H1 (cell line): ENCODE results near the gene ACAA1. TPM values are rescaled to one million over a fixed set of nuclear protein-coding genes. Genes with fewer than 3 reads are reported as not detected.

ENCODE experiments used
- CTCF ChIA-PET: fragments of 300-600 bp; sonication (Branson Sonifier 250); formaldehyde crosslinking; loops from one replicate; lab custom pipeline; 2021; ENCODE audit not compliant: partially characterized antibody; lab: Charles Lee
- POLR2A ChIA-PET: fragments of 300-600 bp; sonication (Branson Sonifier 250); formaldehyde crosslinking; loops from one replicate; lab custom pipeline; 2021; ENCODE audit warnings: inconsistent platforms; ENCODE audit not compliant: partially characterized antibody; lab: Charles Lee
- DNase-seq, 2 experiments: peaks; one replicate each; pipeline versions ENCODE4 v3.0.0 to v3.0.0-alpha.2; 2010 to 2022; ENCODE audit warnings: low spot score in 2 of 2, low read depth in 1 of 2, mixed read lengths in 1 of 2
- FAIRE-seq: peaks from 2 replicates; lab custom pipeline; 2011; peaks lifted over from hg19 to GRCh38; lab: Jason Lieb, UNC
- H2AFZ ChIP-seq: 2 replicates; pipeline ENCODE4 v1.8.1; 2012; ENCODE audit warnings: low read length, inconsistent platforms
- H2AK5ac ChIP-seq: 2 replicates; pipeline ENCODE4 v1.6.1; 2013; ENCODE audit warnings: low read depth, low read length
- H2BK120ac ChIP-seq: replicated peaks from 2 replicates; pipeline ENCODE3; 2013; ENCODE audit warnings: low read depth, low read length, inconsistent platforms
- H2BK12ac ChIP-seq: 2 replicates; pipeline ENCODE4 v1.6.1; 2013; ENCODE audit warnings: low read depth, low read length
- H2BK15ac ChIP-seq: 2 replicates; pipeline ENCODE4 v1.6.1; 2013; ENCODE audit warnings: low read length
- H2BK20ac ChIP-seq: 2 replicates; pipeline ENCODE4 v1.6.1; 2013; ENCODE audit warnings: low read length
- H2BK5ac ChIP-seq: 2 replicates; pipeline ENCODE4 v1.6.1; 2013; ENCODE audit warnings: low read depth, low read length
- H3K14ac ChIP-seq: 2 replicates; pipeline ENCODE4 v1.6.1; 2013; ENCODE audit warnings: inconsistent platforms; ENCODE audit not compliant: insufficient read length
- H3K18ac ChIP-seq: 2 replicates; pipeline ENCODE4 v1.6.1; 2013; ENCODE audit warnings: low read length; ENCODE audit errors: extremely low read depth
- H3K23ac ChIP-seq: 2 replicates; pipeline ENCODE4 v1.6.1; 2013; ENCODE audit warnings: inconsistent platforms; ENCODE audit not compliant: insufficient read length
- H3K23me2 ChIP-seq: 2 replicates; pipeline ENCODE4 v1.6.1; 2013; ENCODE audit warnings: low read depth, low read length
- H3K27ac ChIP-seq: 2 replicates; pipeline ENCODE4 v1.6.1; 2011; ENCODE audit warnings: low read depth, low read length, inconsistent platforms
- H3K27me3 ChIP-seq, 4 experiments: replicated peaks in 1 of 4; 1 replicate in 1 of 4; 2 replicates in 3 of 4; pipeline versions ENCODE4 v1.6.1 to v1.8.1; 2011 to 2013; ENCODE audit warnings: low read length in 3 of 4, mild to moderate bottlenecking in 3 of 4, inconsistent platforms in 2 of 4, mixed read lengths in 2 of 4, moderate library complexity in 1 of 4; ENCODE audit not compliant: control insufficient read depth in 3 of 4, insufficient read depth in 3 of 4; ENCODE audit errors: extremely low read depth in 1 of 4
- H3K36me3 ChIP-seq, 4 experiments: 2 replicates each; pipeline versions ENCODE4 v1.6.1 to v1.8.1; 2011 to 2013; ENCODE audit warnings: mild to moderate bottlenecking in 4 of 4, low read length in 3 of 4, moderate library complexity in 2 of 4, control low read depth in 1 of 4, inconsistent platforms in 1 of 4; ENCODE audit not compliant: insufficient read depth in 4 of 4, control insufficient read depth in 2 of 4
- H3K4ac ChIP-seq: replicated peaks from 2 replicates; pipeline ENCODE3; 2013; ENCODE audit warnings: low read length, low read depth, mixed read lengths, inconsistent platforms; ENCODE audit not compliant: insufficient read length
- H3K4me1 ChIP-seq, 4 experiments: replicated peaks in 1 of 4; 1 replicate in 1 of 4; 2 replicates in 3 of 4; pipeline versions ENCODE4 v1.6.1 to v1.8.1; 2011 to 2013; ENCODE audit warnings: low read length in 3 of 4, inconsistent platforms in 2 of 4, mixed read lengths in 1 of 4; ENCODE audit not compliant: insufficient read depth in 4 of 4, control insufficient read depth in 3 of 4
- H3K4me2 ChIP-seq, 2 experiments: 2 replicates each; pipeline versions ENCODE4 v1.6.1 to v1.8.1; 2011 to 2013; ENCODE audit warnings: low read depth in 2 of 2, low read length in 2 of 2, control low read depth in 1 of 2, inconsistent platforms in 1 of 2, mild to moderate bottlenecking in 1 of 2; ENCODE audit not compliant: insufficient read depth in 1 of 2
- H3K4me3 ChIP-seq, 4 experiments: fragments of 200-600, 300-600 bp in 1 of 4; sonication (generic), shearing (Covaris generic), sonication (Bioruptor Twin) in 1 of 4; 2 replicates each; pipeline versions ENCODE4 v1.5.1 to v1.8.1; 2011 to 2016; ENCODE audit warnings: low read length in 4 of 4, low read depth in 3 of 4, control low read depth in 2 of 4, inconsistent platforms in 2 of 4, mild to moderate bottlenecking in 2 of 4, mixed read lengths in 1 of 4, moderate library complexity in 1 of 4; ENCODE audit not compliant: insufficient read depth in 2 of 4; ENCODE audit errors: extremely low read depth in 1 of 4
- H3K56ac ChIP-seq: replicated peaks from 2 replicates; pipeline ENCODE3; 2013; ENCODE audit warnings: low read depth, mild to moderate bottlenecking, mixed read lengths, low read length, inconsistent platforms; ENCODE audit not compliant: insufficient read length
- H3K79me1 ChIP-seq: 2 replicates; pipeline ENCODE4 v1.6.1; 2013; ENCODE audit warnings: low read depth, low read length, control low read depth
- H3K79me2 ChIP-seq, 2 experiments: 2 replicates each; pipeline versions ENCODE4 v1.6.1 to v1.8.1; 2012 to 2013; ENCODE audit warnings: low read length in 2 of 2, mild to moderate bottlenecking in 2 of 2, inconsistent platforms in 1 of 2; ENCODE audit not compliant: insufficient read depth in 2 of 2, control insufficient read depth in 1 of 2
- H3K9ac ChIP-seq, 4 experiments: replicated peaks in 1 of 4; 1 replicate in 1 of 4; 2 replicates in 3 of 4; pipeline versions ENCODE4 v1.6.1 to v1.8.1; 2011 to 2013; ENCODE audit warnings: low read depth in 3 of 4, low read length in 3 of 4, control low read depth in 2 of 4, mild to moderate bottlenecking in 2 of 4, moderate library complexity in 2 of 4, inconsistent platforms in 1 of 4; ENCODE audit errors: extremely low read depth in 1 of 4
- H3K9me3 ChIP-seq, 2 experiments: 2 replicates each; pipeline versions ENCODE4 v1.6.1 to v1.8.1; 2012 to 2013; ENCODE audit warnings: mild to moderate bottlenecking in 2 of 2, moderate library complexity in 2 of 2, control low read depth in 1 of 2, inconsistent platforms in 1 of 2, low read depth in 1 of 2, low read length in 1 of 2, mixed read lengths in 1 of 2; ENCODE audit not compliant: insufficient read depth in 2 of 2
- H4K20me1 ChIP-seq, 2 experiments: replicated peaks in 1 of 2; 2 replicates each; pipeline versions ENCODE3 to v1.8.1; 2011 to 2013; ENCODE audit warnings: inconsistent platforms in 2 of 2, low read length in 2 of 2, mild to moderate bottlenecking in 1 of 2; ENCODE audit not compliant: insufficient read depth in 2 of 2, control insufficient read depth in 1 of 2
- H4K5ac ChIP-seq: 2 replicates; pipeline ENCODE4 v1.6.1; 2013; ENCODE audit warnings: low read length, low read depth, mixed read lengths, inconsistent platforms; ENCODE audit not compliant: insufficient read length
- H4K8ac ChIP-seq: 2 replicates; pipeline ENCODE4 v1.8.0; 2013; ENCODE audit warnings: mild to moderate bottlenecking, moderate library complexity, low read length, inconsistent platforms; ENCODE audit not compliant: insufficient read depth; ENCODE audit errors: extremely low read depth
- H4K91ac ChIP-seq: replicated peaks from 2 replicates; pipeline ENCODE3; 2013; ENCODE audit warnings: low read length, mixed read lengths, inconsistent platforms; ENCODE audit not compliant: insufficient read length
- BRCA1 ChIP-seq: IDR thresholded peaks from 2 replicates; pipeline ENCODE4 v1.6.1; 2012; ENCODE audit warnings: low read depth, low read length, improper control_type of control experiment
- CBX5 ChIP-seq: fragments of 300-800, 300-1000 bp; sonication (generic); IDR thresholded peaks from 2 replicates; pipeline ENCODE4 v1.7.1; 2016; ENCODE audit warnings: antibody characterized with exemption, low read length, low read depth
- EP300 ChIP-seq, 2 experiments: IDR thresholded peaks; 1 replicate in 1 of 2; 2 replicates in 1 of 2; pipeline ENCODE4 v1.6.1; 2011 to 2012; ENCODE audit warnings: low read depth in 2 of 2, low read length in 2 of 2, mild to moderate bottlenecking in 2 of 2, borderline replicate concordance in 1 of 2, inconsistent platforms in 1 of 2, moderate library complexity in 1 of 2
- GABPA ChIP-seq: IDR thresholded peaks from 2 replicates; pipeline ENCODE4 v1.6.1; 2011; ENCODE audit warnings: mild to moderate bottlenecking, low read length, moderate library complexity, borderline replicate concordance; ENCODE audit not compliant: insufficient read depth
- KDM1A ChIP-seq: fragments of 200-600, 300-600 bp; sonication (generic); IDR thresholded peaks from 2 replicates; pipeline ENCODE4 v1.7.1; 2016; ENCODE audit warnings: mild to moderate bottlenecking, low read length, borderline replicate concordance
- KDM4A ChIP-seq: IDR thresholded peaks from one replicate; pipeline ENCODE4 v1.7.1; 2012; ENCODE audit warnings: low read depth, mild to moderate bottlenecking, moderate library complexity, low read length, inconsistent platforms; ENCODE audit not compliant: severe bottlenecking
- POLR2A ChIP-seq, 2 experiments: IDR thresholded peaks; 1 replicate in 1 of 2; 2 replicates in 1 of 2; pipeline ENCODE4 v1.6.1; 2011; ENCODE audit warnings: low read depth in 2 of 2, low read length in 2 of 2, mild to moderate bottlenecking in 2 of 2; ENCODE audit errors: control extremely low read depth in 1 of 2
- RXRA ChIP-seq: IDR thresholded peaks from 2 replicates; pipeline ENCODE4 v1.6.1; 2011; ENCODE audit warnings: low read depth, mild to moderate bottlenecking, low read length, moderate library complexity; ENCODE audit not compliant: insufficient read depth
- SP4 ChIP-seq: IDR thresholded peaks from 2 replicates; pipeline ENCODE4 v1.6.1; 2012; ENCODE audit warnings: low read length, inconsistent platforms
- TAF1 ChIP-seq: IDR thresholded peaks from 2 replicates; pipeline ENCODE4 v1.6.1; 2011; ENCODE audit warnings: mild to moderate bottlenecking, low read depth, low read length
- TEAD4 ChIP-seq: IDR thresholded peaks from 2 replicates; pipeline ENCODE4 v1.6.1; 2012; ENCODE audit warnings: low read depth, low read length, inconsistent platforms, mixed read lengths
- WGBS, 2 experiments: shearing (Covaris generic) in 1 of 2; methylation state at CpG; one replicate each; pipeline versions ENCODE4 v1.1.6 to v1.1.7; 2013 to 2015; ENCODE audit warnings: low lambda C conversion rate in 2 of 2, mixed read lengths in 2 of 2, inconsistent platforms in 1 of 2, low coverage in 1 of 2, missing lambda C conversion rate in 1 of 2; ENCODE audit not compliant: insufficient replicate concordance in 2 of 2, insufficient coverage in 1 of 2, insufficient read length in 1 of 2; ENCODE audit errors: extremely low coverage in 1 of 2, missing lambda C conversion rate in 1 of 2; 5-methylcytosine and 5-hydroxymethylcytosine counted together
- polyA plus RNA-seq, 7 experiments: library from polyadenylated mRNA; depleted of rRNA in 3 of 7; stranded (reverse) in 5 of 7; unstranded in 2 of 7; fragments of >200 nt in 5 of 7; fragments of 200-250 nt in 2 of 7; gene quantifications; 1 replicate in 5 of 7; 2 replicates in 1 of 7; 4 replicates in 1 of 7; pipeline versions ENCODE4 v1.2.1 to v1.2.3, GENCODE V29; 2011 to 2013; ENCODE audit warnings: missing spikeins in 2 of 7, mixed read lengths in 2 of 7
- total RNA-seq: library from RNA; stranded (reverse); fragmentation: NEBNext Ultra II Directional; extraction: Animal tissue kit (Norgen Biotek cat#: 25700); gene quantifications from 2 replicates; pipeline ENCODE4 v1.2.1, GENCODE V29; 2021
- TF ChIP-seq, protein P1 (sequence below), 3 experiments: IDR thresholded peaks; 1 replicate in 2 of 3; 2 replicates in 1 of 3; pipeline versions ENCODE4 v1.5.1 to v1.6.1; 2011; ENCODE audit warnings: low read length in 3 of 3, mild to moderate bottlenecking in 3 of 3, inconsistent platforms in 2 of 3, low read depth in 1 of 3, moderate library complexity in 1 of 3; ENCODE audit not compliant: insufficient read depth in 1 of 3; ENCODE audit errors: control extremely low read depth in 1 of 3

ACAA1 gene
- total and polyA plus RNA-seq, 2 of the 8 experiments (the other 6 are each of a cell fraction or from before 2014, with no cell fraction given) = 23.1 to 34.8 TPM

DNA sequence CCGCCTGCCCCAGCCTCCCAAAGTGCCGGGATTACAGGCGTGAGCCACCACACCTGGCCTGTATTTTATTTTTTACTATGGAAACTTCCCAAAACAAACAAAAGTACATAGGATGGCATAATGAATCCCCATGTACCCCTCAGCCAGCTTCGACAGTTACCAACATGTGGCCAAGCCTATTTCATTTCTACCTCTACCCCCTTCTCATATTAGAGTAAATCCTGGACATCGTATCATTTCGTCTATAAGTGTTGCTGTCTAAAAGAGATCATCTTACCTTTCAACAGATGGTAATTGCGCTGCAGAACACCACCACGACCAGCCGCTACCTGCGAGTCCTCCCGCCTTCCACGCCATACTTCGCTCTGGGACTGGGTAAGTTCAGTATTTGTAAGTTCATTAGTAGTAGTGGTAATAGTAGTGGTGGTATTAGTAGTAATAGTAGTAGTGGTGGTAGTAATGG is 53.0 kb downstream of the ACAA1 start:
- peaks cover 8% of the 10 kb centered on the region in 2 experiments for H3K9me3 ChIP-seq
- no peak overlapping the region for H2BK5ac ChIP-seq
- no peak overlapping the region for H2AK5ac ChIP-seq
- CTCF ChIA-PET = interaction anchor here (1.1 kb wide), 1 partner anchor 34 kb away, joined by 3 read pairs; no protein-coding TSS in a partner anchor
- no peak overlapping the region for H3K23ac ChIP-seq
- no peak overlapping the region for H3K14ac ChIP-seq
- no peak overlapping the region for H2AFZ ChIP-seq
- H4K20me1 ChIP-seq = no peaks in the 10 kb centered on the region
- H4K91ac ChIP-seq = no peak overlapping the region
- H2BK20ac ChIP-seq = no peak overlapping the region
- peak overlapping the region in 1 of 4 experiments; percentile 13; a peak in 1 of 8 replicates for H3K4me3 ChIP-seq
- no peak overlapping the region for H4K5ac ChIP-seq
- WGBS, 2 experiments = 89% methylated on average over 13 of the region's 13 CpGs; no CpG with 5 or more reads in 1 of the 2 experiments
- POLR2A ChIA-PET = interaction anchor here (1.0 kb wide), 1 partner anchor 14 kb away, joined by 3 read pairs; no protein-coding TSS in a partner anchor
- H3K23me2 ChIP-seq = peaks cover 4% of the 10 kb centered on the region; the same call in 1 of the 2 replicates
- no peak overlapping the region for H3K27ac ChIP-seq
- DNase-seq (no peak), FAIRE-seq (no peak)
- no peak overlapping the region for H2BK120ac ChIP-seq
- H3K4ac ChIP-seq = no peak overlapping the region
- no peak overlapping the region for H3K4me2 ChIP-seq
- H3K56ac ChIP-seq = no peak overlapping the region
- H3K79me1 ChIP-seq = no peaks in the 10 kb centered on the region
- no peaks in the 10 kb centered on the region for H3K79me2 ChIP-seq
- no peak overlapping the region for H2BK15ac ChIP-seq
- no peaks in the 10 kb centered on the region for H3K27me3 ChIP-seq
- no peaks in the 10 kb centered on the region for H3K4me1 ChIP-seq
- no peaks in the 10 kb centered on the region for H3K36me3 ChIP-seq
- H2BK12ac ChIP-seq = no peak overlapping the region
- no peak overlapping the region for H3K9ac ChIP-seq
- H4K8ac ChIP-seq = no peak overlapping the region
- H3K18ac ChIP-seq = no peak overlapping the region
- TF ChIP-seq BRCA1 = no peak
- TF ChIP-seq KDM1A = no peak
- no peak for TF ChIP-seq GABPA
- no peak for TF ChIP-seq EP300 (IDR thresholded peaks at IDR 0.05; ENCODE audit: borderline replicate concordance in 1 of 2, low read depth in 2 of 2, low read length in 2 of 2)
- TF ChIP-seq TAF1 = no peak
- TF ChIP-seq RXRA = no peak
- no peak for TF ChIP-seq TEAD4
- no peak for TF ChIP-seq KDM4A
- TF ChIP-seq POLR2A (IDR thresholded peaks at IDR 0.05; ENCODE audit: control extremely low read depth in 1 of 2, low read depth in 2 of 2, low read length in 2 of 2) = no peak
- TF ChIP-seq, protein P1, sequence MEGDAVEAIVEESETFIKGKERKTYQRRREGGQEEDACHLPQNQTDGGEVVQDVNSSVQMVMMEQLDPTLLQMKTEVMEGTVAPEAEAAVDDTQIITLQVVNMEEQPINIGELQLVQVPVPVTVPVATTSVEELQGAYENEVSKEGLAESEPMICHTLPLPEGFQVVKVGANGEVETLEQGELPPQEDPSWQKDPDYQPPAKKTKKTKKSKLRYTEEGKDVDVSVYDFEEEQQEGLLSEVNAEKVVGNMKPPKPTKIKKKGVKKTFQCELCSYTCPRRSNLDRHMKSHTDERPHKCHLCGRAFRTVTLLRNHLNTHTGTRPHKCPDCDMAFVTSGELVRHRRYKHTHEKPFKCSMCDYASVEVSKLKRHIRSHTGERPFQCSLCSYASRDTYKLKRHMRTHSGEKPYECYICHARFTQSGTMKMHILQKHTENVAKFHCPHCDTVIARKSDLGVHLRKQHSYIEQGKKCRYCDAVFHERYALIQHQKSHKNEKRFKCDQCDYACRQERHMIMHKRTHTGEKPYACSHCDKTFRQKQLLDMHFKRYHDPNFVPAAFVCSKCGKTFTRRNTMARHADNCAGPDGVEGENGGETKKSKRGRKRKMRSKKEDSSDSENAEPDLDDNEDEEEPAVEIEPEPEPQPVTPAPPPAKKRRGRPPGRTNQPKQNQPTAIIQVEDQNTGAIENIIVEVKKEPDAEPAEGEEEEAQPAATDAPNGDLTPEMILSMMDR (IDR thresholded peaks at IDR 0.05; ENCODE audit: control extremely low read depth in 1 of 3, insufficient read depth in 1 of 3, low read depth in 1 of 3, low read length in 3 of 3) = no peak
- no peak for TF ChIP-seq SP4
- TF ChIP-seq CBX5 = no peak
